G401.6 (cell line): ENCODE results near the gene TANC1.

Source experiments
- FAIRE-seq: peaks from 2 replicates; lab custom pipeline; 2012; peaks lifted over from hg19 to GRCh38; lab: Jason Lieb, UNC

The TANC1 gene

GRCh38 chr2:159144776-159145614, 176.6 kb downstream of the TANC1 start:
- no peak for FAIRE-seq

- no peak for FAIRE-seq
Measured at GRCh38 chr2:159145745-159146354, 177.4 kb downstream of the TANC1 start.

- FAIRE-seq, result no peak
Measured at GRCh38 chr2:159146996-159147666, 178.7 kb downstream of the TANC1 start.

- no peak for FAIRE-seq
Measured at GRCh38 chr2:159147690-159148089, 179.2 kb downstream of the TANC1 start.

- FAIRE-seq, result no peak
Measured at GRCh38 chr2:159148901-159149300, 180.5 kb downstream of the TANC1 start.

GRCh38 chr2:159149747-159150146, 181.3 kb downstream of the TANC1 start:
- no peak for FAIRE-seq

- FAIRE-seq, result no peak
Measured at GRCh38 chr2:159150280-159150746, 181.9 kb downstream of the TANC1 start.

GRCh38 chr2:159151198-159152127, 183.0 kb downstream of the TANC1 start:
- FAIRE-seq, result no peak

- FAIRE-seq, result no peak
Measured at GRCh38 chr2:159152128-159152778, 183.8 kb downstream of the TANC1 start.

- no peak for FAIRE-seq
Measured at GRCh38 chr2:159153063-159153462, 184.6 kb downstream of the TANC1 start.

- no peak for FAIRE-seq
Measured at GRCh38 chr2:159153463-159153862, 185.0 kb downstream of the TANC1 start.

- FAIRE-seq, result no peak
Measured at GRCh38 chr2:159153951-159154350, 185.5 kb downstream of the TANC1 start.

- no peak for FAIRE-seq
Measured at GRCh38 chr2:159154366-159154765, 185.9 kb downstream of the TANC1 start.

- FAIRE-seq, result no peak
Measured at GRCh38 chr2:159155320-159155719, 186.9 kb downstream of the TANC1 start.

GRCh38 chr2:159155791-159156190, 187.4 kb downstream of the TANC1 start:
- FAIRE-seq, result no peak

- no peak for FAIRE-seq
Measured at GRCh38 chr2:159156834-159157233, 188.4 kb downstream of the TANC1 start.

GRCh38 chr2:159157361-159158209, 189.1 kb downstream of the TANC1 start:
- no peak for FAIRE-seq

- FAIRE-seq, result no peak
Measured at GRCh38 chr2:159160412-159160811, 192.0 kb downstream of the TANC1 start.

GRCh38 chr2:159160954-159161353, 192.5 kb downstream of the TANC1 start:
- no peak for FAIRE-seq

GRCh38 chr2:159163930-159164329, 195.5 kb downstream of the TANC1 start:
- FAIRE-seq, result no peak
